H1 (cell line): Measurements from ENCODE around the gene NME8.

Source experiments
- ATF2 ChIP-seq: IDR thresholded peaks from 2 replicates; pipeline ENCODE4 v1.6.1; 2012; ENCODE audit warnings: low read length, inconsistent platforms
- CBX8 ChIP-seq: fragments of 300-800, 300-1000 bp; sonication (generic); IDR thresholded peaks from 2 replicates; pipeline ENCODE4 v1.7.1; 2016; ENCODE audit warnings: low read depth, low read length, borderline replicate concordance
- CTCF ChIP-seq, 3 experiments: IDR thresholded peaks; 1 replicate in 2 of 3; 2 replicates in 1 of 3; pipeline versions ENCODE4 v1.5.1 to v1.6.1; 2011; ENCODE audit warnings: low read length in 3 of 3, mild to moderate bottlenecking in 3 of 3, inconsistent platforms in 2 of 3, low read depth in 1 of 3, moderate library complexity in 1 of 3; ENCODE audit not compliant: insufficient read depth in 1 of 3; ENCODE audit errors: control extremely low read depth in 1 of 3
- GABPA ChIP-seq: IDR thresholded peaks from 2 replicates; pipeline ENCODE4 v1.6.1; 2011; ENCODE audit warnings: mild to moderate bottlenecking, low read length, moderate library complexity, borderline replicate concordance; ENCODE audit not compliant: insufficient read depth
- POLR2A ChIP-seq, 2 experiments: IDR thresholded peaks; 1 replicate in 1 of 2; 2 replicates in 1 of 2; pipeline ENCODE4 v1.6.1; 2011; ENCODE audit warnings: low read depth in 2 of 2, low read length in 2 of 2, mild to moderate bottlenecking in 2 of 2; ENCODE audit errors: control extremely low read depth in 1 of 2
- POLR2AphosphoS5 ChIP-seq: IDR thresholded peaks from 2 replicates; pipeline ENCODE4 v1.6.1; 2011; ENCODE audit warnings: low read depth, low read length
- RFX5 ChIP-seq: IDR thresholded peaks from 2 replicates; pipeline ENCODE4 v1.6.1; 2011; ENCODE audit warnings: low read depth, low read length, improper control_type of control experiment, borderline replicate concordance
- SRF ChIP-seq: IDR thresholded peaks from 2 replicates; pipeline ENCODE4 v1.6.1; 2011; ENCODE audit warnings: mild to moderate bottlenecking, low read depth, low read length, moderate library complexity
- TAF1 ChIP-seq: IDR thresholded peaks from 2 replicates; pipeline ENCODE4 v1.6.1; 2011; ENCODE audit warnings: mild to moderate bottlenecking, low read depth, low read length
- TBP ChIP-seq: IDR thresholded peaks from 2 replicates; pipeline ENCODE4 v1.6.1; 2011; ENCODE audit warnings: low read depth, low read length, improper control_type of control experiment
- TCF12 ChIP-seq: IDR thresholded peaks from 2 replicates; pipeline ENCODE4 v1.6.1; 2011; ENCODE audit warnings: low read depth, mild to moderate bottlenecking, low read length
- YY1 ChIP-seq: IDR thresholded peaks from 2 replicates; pipeline ENCODE4 v1.6.1; 2011; ENCODE audit warnings: low read depth, mild to moderate bottlenecking, low read length
- ZNF274 ChIP-seq: IDR thresholded peaks from 2 replicates; pipeline ENCODE4 v1.7.0; 2012; ENCODE audit warnings: low read length, borderline replicate concordance; ENCODE audit errors: extremely low read depth

- no peak for TF ChIP-seq CTCF (IDR thresholded peaks at IDR 0.05; ENCODE audit: control extremely low read depth in 1 of 3, insufficient read depth in 1 of 3, low read depth in 1 of 3, low read length in 3 of 3)
- TF ChIP-seq RFX5: no peak
- no peak for TF ChIP-seq GABPA
- TF ChIP-seq TAF1: no peak
- no peak for TF ChIP-seq SRF
- TF ChIP-seq ZNF274: no peak
- no peak for TF ChIP-seq YY1
- TF ChIP-seq CBX8: no peak
- TF ChIP-seq ATF2: no peak
- no peak for TF ChIP-seq POLR2AphosphoS5
- TF ChIP-seq TCF12: no peak
- no peak for TF ChIP-seq TBP
- TF ChIP-seq POLR2A (IDR thresholded peaks at IDR 0.05; ENCODE audit: control extremely low read depth in 1 of 2, low read depth in 2 of 2, low read length in 2 of 2): no peak
These were observed 64.4 kb downstream of the NME8 start for GRCh38 chr7:37912756-37913155.
